Measurements from ENCODE around the gene PEAK1. TPM values are rescaled to one million over a fixed set of nuclear protein-coding genes. Genes with fewer than 3 reads are reported as not detected.

PEAK1 gene
- total RNA-seq, 1 experiment from 2014 or later = 21.2 TPM

DNA sequence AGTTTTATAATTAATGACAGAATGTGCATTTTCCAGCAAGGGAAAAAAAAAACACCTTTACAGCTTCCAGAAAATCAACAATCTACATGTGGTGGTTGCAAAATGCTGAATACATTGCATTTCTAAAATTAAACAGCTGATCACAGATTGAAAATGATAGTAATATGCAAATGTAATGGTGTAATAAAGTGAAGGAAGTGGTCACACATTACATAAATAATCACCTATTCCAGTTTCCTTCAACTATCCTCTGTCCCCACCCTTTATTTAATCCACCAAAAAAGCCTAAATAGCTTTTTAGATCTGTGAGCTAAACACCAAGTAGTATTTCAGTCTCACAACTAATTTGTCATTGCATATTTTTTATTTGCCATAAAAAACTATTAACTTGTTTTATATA is 110.5 kb downstream of the PEAK1 start:
- H2BK20ac ChIP-seq (ENCODE audit: low read depth, low read length, poor library complexity, severe bottlenecking) = no peak overlapping the region
- H3K18ac ChIP-seq (ENCODE audit: insufficient read length, low read depth, low read length) = no peak overlapping the region
- H3K27me3 Mint-ChIP-seq (ENCODE audit: low read depth) = no peaks in the 10 kb centered on the region

More for the DNA sequence above, 110.5 kb downstream of the PEAK1 start:
- H2BK120ac ChIP-seq (ENCODE audit: low read depth, low read length, poor library complexity, severe bottlenecking) = no peak overlapping the region
- no peak overlapping the region for H2BK12ac ChIP-seq (ENCODE audit: insufficient read length, low read depth, low read length)
- H4K20me1 ChIP-seq (ENCODE audit: control insufficient read depth, insufficient read depth, insufficient read length) = no peaks in the 10 kb centered on the region
- no peak overlapping the region for H2BK5ac ChIP-seq (ENCODE audit: insufficient read length, low read length)
- H4K91ac ChIP-seq (ENCODE audit: insufficient read length, low read depth, low read length) = no peak overlapping the region
- peaks cover 5% of the 10 kb centered on the region; the same call in 1 of the 2 replicates for H3K4me1 ChIP-seq (ENCODE audit: insufficient read depth, low read length)
- DNase-seq = no peak
- H2AK5ac ChIP-seq (ENCODE audit: insufficient read length, low read length) = no peak overlapping the region
- H3K79me2 ChIP-seq (ENCODE audit: insufficient read depth, low read length) = no peaks in the 10 kb centered on the region
- Mint-ChIP-seq H3K27ac (no peak overlapping the region), H3K36me3 (ENCODE audit: insufficient read depth in 1 of 3, low read depth in 3 of 3) (no peaks in the 10 kb centered on the region; a peak in 1 of 7 replicates), H3K9me3 (peaks cover 0 to 3% of the 10 kb centered on the region in 2 experiments; a peak in 1 of 5 replicates), H3K4me1 (peaks cover 14 to 18% of the 10 kb centered on the region in 2 experiments), H3K4me3 (no peak overlapping the region)
- H2BK15ac ChIP-seq (ENCODE audit: low read depth, low read length) = no peak overlapping the region
- H2AFZ ChIP-seq (ENCODE audit: low read length) = no peak overlapping the region
- no peak overlapping the region for H3K23ac ChIP-seq (ENCODE audit: insufficient read length, low read depth, low read length)
- no peak overlapping the region for H3K14ac ChIP-seq (ENCODE audit: insufficient read depth, low read length)
- H3K79me1 ChIP-seq (ENCODE audit: insufficient read depth, low read depth, low read length, poor library complexity, severe bottlenecking) = no peaks in the 10 kb centered on the region
- no peak overlapping the region for H3T11ph ChIP-seq (ENCODE audit: low read length)
- no peak overlapping the region for H3K56ac ChIP-seq (ENCODE audit: insufficient read length, low read depth, low read length)
- no peaks in the 10 kb centered on the region for H3K27me3 ChIP-seq (ENCODE audit: insufficient read depth, low read length)
- H3K4ac ChIP-seq (ENCODE audit: low read depth, low read length) = no peak overlapping the region
- H4K5ac ChIP-seq (ENCODE audit: insufficient read length, low read depth, low read length) = no peak overlapping the region
- no peaks in the 10 kb centered on the region for H3K23me2 ChIP-seq (ENCODE audit: insufficient read length, low read depth, low read length, poor library complexity, severe bottlenecking)
- no peaks in the 10 kb centered on the region for H3K9me3 ChIP-seq (ENCODE audit: control insufficient read depth, low read depth, low read length)
- H4K8ac ChIP-seq (replicated peaks; ENCODE audit: insufficient read length, low read depth, low read length) = no peak overlapping the region
- H3K4me2 ChIP-seq (ENCODE audit: insufficient read depth, insufficient read length, low read length) = no peak overlapping the region
- H3K27ac ChIP-seq (ENCODE audit: insufficient read length, low read depth, low read length) = no peak overlapping the region
- H3K9ac ChIP-seq (ENCODE audit: extremely low read depth, insufficient read length, low read length) = no peak overlapping the region
- TF ChIP-seq, protein P1, sequence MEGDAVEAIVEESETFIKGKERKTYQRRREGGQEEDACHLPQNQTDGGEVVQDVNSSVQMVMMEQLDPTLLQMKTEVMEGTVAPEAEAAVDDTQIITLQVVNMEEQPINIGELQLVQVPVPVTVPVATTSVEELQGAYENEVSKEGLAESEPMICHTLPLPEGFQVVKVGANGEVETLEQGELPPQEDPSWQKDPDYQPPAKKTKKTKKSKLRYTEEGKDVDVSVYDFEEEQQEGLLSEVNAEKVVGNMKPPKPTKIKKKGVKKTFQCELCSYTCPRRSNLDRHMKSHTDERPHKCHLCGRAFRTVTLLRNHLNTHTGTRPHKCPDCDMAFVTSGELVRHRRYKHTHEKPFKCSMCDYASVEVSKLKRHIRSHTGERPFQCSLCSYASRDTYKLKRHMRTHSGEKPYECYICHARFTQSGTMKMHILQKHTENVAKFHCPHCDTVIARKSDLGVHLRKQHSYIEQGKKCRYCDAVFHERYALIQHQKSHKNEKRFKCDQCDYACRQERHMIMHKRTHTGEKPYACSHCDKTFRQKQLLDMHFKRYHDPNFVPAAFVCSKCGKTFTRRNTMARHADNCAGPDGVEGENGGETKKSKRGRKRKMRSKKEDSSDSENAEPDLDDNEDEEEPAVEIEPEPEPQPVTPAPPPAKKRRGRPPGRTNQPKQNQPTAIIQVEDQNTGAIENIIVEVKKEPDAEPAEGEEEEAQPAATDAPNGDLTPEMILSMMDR (conservative IDR thresholded peaks at IDR 0.05) = no peak

Data from H9 (cell line).